GM18868 (cell line): ENCODE data around the gene TBPL1.
"Not testable (repeated sequence)": the region's sequence is repeated elsewhere in the genome, so short reads cannot be mapped to it uniquely, and the experiment has no call there.

Experiments
- ATAC-seq: cut with Tn5 transposase; IDR thresholded peaks from one replicate; pipeline ENCODE4 v1.9.1; 2021; ENCODE audit warnings: mild to moderate bottlenecking, moderate library complexity; ENCODE audit not compliant: unreplicated experiment

TBPL1 gene

GRCh38 chr6:133953634-133954415, 801 bp downstream of the TBPL1 start:
- no peak for ATAC-seq

DNA sequence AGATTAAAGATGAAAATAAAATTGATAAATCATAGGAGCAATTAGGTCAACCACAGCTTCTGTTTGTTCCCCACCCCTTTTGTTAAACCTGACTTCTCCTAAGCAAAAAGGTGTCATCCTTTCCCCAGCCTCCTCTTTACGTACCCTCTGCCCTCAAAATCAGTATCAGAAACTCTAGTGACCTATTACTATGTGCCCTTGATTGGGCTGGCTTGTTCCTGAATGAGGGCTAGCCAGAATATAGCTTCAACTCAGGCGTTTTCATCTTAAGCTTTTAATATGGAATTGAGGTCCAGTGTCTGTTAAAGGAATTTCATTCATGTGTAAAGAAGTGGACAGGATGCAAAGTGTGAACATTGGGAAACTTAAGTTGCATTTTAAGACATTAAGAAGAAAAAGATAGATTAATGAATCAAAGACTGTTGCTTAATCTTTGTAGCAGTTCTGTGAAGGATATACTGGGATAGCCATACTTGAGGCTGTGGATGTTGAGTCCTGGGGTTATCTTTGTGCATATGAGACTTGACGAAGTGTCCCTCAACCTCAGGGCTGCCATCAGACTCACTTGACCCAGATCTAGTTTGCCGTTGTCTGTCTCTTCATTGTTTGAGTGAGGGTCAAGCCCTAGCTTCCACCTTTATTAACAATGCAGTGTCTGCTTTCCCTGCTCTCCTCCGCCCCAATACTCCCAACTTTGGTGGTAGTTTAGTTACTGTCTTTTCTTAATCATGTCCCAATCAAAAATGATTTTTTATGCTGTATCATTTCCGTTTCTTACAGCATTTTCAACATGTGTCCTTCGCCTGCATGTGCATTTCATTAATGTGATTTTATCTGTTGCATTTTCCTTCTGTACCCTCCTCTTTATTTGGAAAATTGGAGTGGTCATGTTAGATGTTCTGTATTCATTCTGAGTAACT, 1.9 kb downstream of the TBPL1 start:
- no peak for ATAC-seq

- no peak for ATAC-seq
Measured at GRCh38 chr6:133955582-133956415, 2.8 kb downstream of the TBPL1 start.

DNA sequence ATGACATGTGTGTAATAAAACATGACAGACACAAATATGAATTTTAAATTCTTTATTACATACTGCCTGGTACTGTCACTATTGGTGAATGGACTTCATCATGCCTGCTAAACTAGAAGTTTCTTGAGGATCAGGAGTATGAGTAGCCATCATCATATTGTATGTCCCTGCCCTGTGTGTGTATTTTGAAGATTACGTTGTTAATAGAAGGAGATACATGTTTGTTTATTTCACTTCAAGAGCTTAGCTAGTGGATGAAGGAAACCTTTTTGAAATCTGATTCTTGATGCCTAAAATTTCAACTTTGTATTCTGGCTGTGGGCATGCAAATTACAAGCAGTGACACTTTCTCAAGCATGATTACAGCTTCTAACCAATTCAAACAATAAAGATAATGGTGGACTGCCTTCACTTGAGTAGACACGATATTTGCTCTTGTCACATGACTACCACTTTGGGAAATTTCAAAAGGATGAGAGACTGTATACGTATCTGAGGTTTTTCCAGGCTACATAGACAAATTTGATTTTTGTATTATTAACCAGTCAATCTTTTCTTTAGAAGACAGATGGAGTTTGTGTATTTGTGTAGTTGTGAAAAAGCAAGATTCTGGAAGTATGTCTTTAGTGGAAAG, 3.5 kb downstream of the TBPL1 start:
- no peak for ATAC-seq

DNA sequence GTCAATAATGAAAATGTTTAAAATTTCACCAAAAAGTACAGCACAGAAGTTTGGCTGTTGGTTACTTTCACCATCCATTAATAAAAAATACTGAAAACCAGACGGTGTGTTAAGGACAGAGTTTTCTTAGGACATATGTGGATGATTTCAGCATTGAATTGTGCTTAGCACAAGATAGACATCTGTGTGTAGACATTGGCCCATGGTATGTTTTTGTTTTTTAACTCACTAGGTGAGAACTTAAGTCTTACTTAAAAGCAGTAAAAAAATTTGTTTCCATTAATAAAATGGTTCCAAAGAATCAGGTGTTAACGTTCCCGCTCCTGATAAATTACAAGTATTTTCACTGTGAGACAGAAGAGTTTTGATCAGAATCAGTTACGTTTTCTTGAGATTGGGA, 4.2 kb downstream of the TBPL1 start:
- no peak for ATAC-seq

DNA sequence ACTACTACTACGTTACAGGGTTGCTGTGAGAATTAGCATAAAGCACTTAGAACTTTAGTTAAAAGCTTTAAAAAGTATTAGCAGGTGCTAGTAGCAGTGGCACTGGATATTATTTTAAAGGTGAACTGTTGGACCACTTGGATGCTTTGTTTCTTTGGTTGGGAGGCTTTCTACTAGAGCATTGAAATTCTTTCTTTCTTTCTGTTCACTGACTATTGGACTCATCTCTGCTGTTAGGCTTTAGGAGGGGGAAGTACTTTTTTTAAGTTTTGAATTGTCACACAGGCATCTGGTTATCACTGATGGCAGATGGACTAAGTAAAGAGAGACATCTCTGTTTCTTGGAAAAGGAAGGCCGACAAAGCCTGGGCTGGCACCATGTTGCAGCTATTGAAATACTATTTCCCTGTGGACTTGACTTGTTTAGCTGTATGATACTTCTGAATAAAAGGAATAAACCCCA, 4.8 kb downstream of the TBPL1 start:
- ATAC-seq, result no peak

GRCh38 chr6:133958791-133959190, 5.8 kb downstream of the TBPL1 start:
- no peak for ATAC-seq

GRCh38 chr6:133959667-133960368, 6.8 kb downstream of the TBPL1 start:
- ATAC-seq, result no peak

GRCh38 chr6:133961831-133962230, 8.8 kb downstream of the TBPL1 start:
- ATAC-seq, result no peak

DNA sequence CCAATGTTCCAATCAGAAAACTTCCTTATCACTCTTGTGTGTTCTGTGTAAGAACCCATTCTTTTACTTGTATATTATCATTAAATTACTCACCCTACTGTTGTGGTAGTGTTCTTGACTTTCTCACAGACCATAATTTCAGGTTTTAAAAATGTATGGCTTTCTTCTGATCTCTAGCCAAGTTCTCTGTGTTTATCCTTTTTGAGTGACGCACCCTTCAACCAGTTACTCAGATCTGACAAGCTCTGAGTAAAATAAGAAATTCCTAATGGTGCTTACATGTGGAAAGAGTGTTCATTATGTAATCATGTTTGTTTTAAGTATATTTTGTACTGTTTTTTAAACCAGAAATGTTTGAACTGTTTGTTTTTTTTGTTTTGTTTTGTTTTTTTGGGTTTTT, 11.0 kb downstream of the TBPL1 start:
- peak; percentile 32 for ATAC-seq

DNA sequence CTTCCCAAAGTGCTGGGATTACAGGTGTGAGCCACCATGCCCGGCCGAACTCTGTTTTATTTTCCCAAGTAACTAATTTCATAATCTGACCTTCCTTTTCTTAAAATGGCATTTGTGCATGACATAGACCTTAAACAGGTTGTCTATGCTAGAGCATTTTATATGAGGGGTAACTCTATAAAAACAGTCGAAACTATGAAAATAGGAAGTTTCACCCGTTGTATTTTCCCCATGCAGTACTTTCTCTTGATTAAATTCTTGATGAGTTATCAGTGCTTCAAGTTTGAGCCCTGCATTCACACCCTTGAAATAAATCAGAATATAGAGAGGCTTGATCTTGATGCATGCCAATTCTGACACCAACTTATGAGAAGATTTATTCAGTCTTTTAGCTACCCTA, 11.7 kb downstream of the TBPL1 start:
- ATAC-seq, result no peak

DNA sequence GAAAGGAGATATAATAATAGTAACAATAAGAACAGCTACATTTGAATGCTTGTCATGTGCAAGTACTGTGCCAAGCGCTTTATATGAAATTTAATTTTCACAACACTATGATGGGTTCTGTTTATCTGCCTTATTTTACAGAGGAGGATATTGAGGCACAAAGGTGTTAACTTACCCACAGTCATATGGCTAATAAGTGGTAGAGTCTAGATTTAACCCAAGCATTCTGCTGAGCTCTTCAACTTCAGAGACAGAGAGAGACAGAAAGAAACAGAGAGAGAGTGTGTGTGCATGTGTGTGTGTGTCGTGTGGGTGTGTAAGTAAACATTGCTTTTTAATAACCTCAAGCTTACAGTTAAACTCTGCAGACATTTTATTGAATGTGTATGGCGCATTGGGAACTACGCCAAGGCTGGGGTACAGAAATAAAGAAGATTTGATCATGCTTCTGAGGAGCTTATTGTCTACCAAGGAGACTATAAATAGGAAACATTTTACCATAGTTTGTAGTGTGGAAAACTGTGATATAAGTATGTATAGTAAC, 12.9 kb downstream of the TBPL1 start:
- ATAC-seq, result no peak

DNA sequence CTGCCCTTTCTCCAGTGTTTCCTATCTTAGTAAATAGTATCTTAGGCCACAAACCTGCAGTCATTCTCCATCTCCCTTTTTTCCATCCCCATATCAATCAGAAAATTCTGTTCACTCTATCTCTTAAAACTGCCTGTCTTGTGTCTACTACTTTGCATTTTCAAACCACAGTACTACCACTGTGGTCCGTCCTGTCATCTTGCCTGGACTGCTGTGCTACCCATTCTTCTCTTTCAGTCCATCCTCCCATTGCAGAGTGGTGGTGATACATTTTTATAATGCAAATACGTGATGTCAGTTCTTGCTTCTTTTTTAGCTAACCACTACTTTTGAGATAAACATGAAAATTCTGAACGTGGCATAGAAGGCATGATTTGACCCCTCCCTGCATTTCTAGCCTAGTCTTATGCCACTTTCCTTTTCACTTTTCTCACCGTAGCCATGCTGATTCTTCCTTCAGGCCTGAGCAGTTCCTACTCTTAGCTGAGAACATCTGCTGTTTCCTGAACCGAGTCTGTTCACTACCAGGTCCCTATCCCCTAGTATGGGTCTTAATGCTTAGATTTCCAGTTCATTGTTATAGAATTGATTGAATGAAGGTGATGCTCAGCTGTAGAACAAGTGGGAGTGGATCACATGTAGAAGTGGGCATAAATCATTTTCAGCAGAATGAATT, 13.8 kb downstream of the TBPL1 start:
- ATAC-seq, result peak; percentile 77

DNA sequence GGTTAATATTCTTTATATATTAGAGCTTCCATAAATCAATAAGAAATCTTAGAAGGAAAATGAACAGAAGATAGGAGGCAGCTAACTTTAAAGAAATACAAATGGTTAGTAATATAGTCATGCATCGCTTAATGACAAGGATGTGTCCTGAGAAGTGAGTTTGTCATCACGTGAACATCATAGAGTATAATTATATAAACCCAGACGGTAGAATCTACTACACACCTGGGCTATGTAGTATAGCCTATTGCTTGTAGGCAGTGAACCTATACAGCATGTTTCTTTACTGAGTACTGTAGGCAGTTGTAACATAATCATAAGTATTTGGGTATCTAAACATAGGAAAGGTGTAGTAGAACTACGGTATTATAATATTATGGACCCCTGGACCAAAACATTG, 14.3 kb downstream of the TBPL1 start:
- ATAC-seq, result no peak

DNA sequence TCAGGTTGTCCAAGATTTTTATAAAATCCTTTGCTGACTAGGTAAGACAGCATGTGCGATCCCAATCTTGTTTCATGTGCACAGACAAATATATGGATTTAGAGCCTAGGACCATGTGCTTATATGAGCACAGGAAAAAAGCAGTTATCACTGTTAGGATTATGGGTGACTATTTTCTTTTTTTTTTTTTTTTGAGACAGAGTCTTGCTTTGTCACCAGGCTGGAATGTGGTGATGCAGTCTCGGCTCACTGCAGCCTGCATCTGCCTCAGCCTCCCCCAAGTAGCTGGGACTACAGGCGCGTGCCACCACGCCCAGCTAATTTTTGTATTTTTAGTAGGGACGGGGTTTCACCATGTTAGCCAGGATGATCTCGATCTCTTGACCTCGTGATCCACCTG, 14.8 kb downstream of the TBPL1 start:
- not testable (repeated sequence) for ATAC-seq

- ATAC-seq, result no peak
Measured at GRCh38 chr6:133969285-133969920, 16.4 kb downstream of the TBPL1 start.

- ATAC-seq, result no peak
Measured at GRCh38 chr6:133969921-133970295, 16.9 kb downstream of the TBPL1 start.

DNA sequence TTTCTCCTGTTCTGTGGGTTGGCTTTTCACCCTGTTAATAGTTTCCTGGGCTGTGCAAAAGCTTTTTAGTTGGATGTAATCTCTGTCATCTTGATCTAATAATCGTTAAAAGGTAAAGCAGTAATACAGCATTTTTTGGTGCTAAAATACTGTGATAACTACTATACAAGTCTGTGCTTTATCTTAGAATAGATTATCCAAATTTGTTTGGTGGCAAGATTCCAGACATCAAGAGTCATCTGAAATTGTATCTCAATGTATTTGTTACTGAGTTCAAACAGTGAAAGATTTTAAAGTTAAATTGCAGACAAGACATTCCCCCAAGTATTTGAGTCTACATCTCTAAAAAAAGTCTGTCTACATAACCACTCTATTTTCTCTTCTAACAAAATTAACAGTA, 18.8 kb downstream of the TBPL1 start:
- no peak for ATAC-seq

- no peak for ATAC-seq
Measured at GRCh38 chr6:133972388-133972787, 19.4 kb downstream of the TBPL1 start.
